HTR-8/SVneo (cell line): ENCODE data around the gene RFX4.

Experiments used
- DNase-seq: peaks from one replicate; pipeline ENCODE4 v3.0.0; 2011; ENCODE audit warnings: low spot score, mixed read lengths; ENCODE audit not compliant: insufficient read length
- FAIRE-seq: peaks from 2 replicates; lab custom pipeline; 2011; peaks lifted over from hg19 to GRCh38; lab: Jason Lieb, UNC

RFX4 gene

GRCh38 chr12:106780010-106780631 is 197.3 kb downstream of the RFX4 start:
- FAIRE-seq (no peak), DNase-seq (peak; percentile 20)

- FAIRE-seq (no peak), DNase-seq (no peak)
Measured at GRCh38 chr12:106782619-106783018, 199.8 kb downstream of the RFX4 start.

- FAIRE-seq (no peak), DNase-seq (no peak)
Measured at GRCh38 chr12:106783515-106783914, 200.7 kb downstream of the RFX4 start.

- FAIRE-seq = no peak
Measured at GRCh38 chr12:106790020-106790419, 207.2 kb downstream of the RFX4 start.

GRCh38 chr12:106791531-106791930 is 208.7 kb downstream of the RFX4 start:
- DNase-seq (no peak), FAIRE-seq (no peak)

More at GRCh38 chr12:106790020-106790419, 207.2 kb downstream of the RFX4 start:
- no peak for DNase-seq

GRCh38 chr12:106794369-106794768 is 211.6 kb downstream of the RFX4 start:
- no peak for DNase-seq
- no peak for FAIRE-seq

GRCh38 chr12:106801167-106801708 is 218.4 kb downstream of the RFX4 start:
- DNase-seq (no peak), FAIRE-seq (no peak)

GRCh38 chr12:106801830-106802533 is 219.2 kb downstream of the RFX4 start:
- FAIRE-seq (no peak), DNase-seq (no peak)

GRCh38 chr12:106804668-106805067 is 221.9 kb downstream of the RFX4 start:
- DNase-seq = no peak
- no peak for FAIRE-seq
